Panc1 (cell line): Measurements from ENCODE around the gene KRT76. TPM values are rescaled to one million over a fixed set of nuclear protein-coding genes. Genes with fewer than 3 reads are reported as not detected.

ENCODE experiments used
- ATAC-seq: fragments of 200-7000 bp; cut with Tn5 transposase; 2 replicates; pipeline ENCODE4 v1.9.1; 2020; ENCODE audit warnings: mild to moderate bottlenecking, moderate library complexity
- BruUV-seq: library from RNA; stranded (reverse); fragments of 400-500 nt; replicated peaks from 2 replicates; lab custom pipeline; 2021; lab: Mats Ljungman, UMichigan
- CTCF ChIA-PET: fragments of 300-600 bp; sonication (Branson Sonifier 250); formaldehyde crosslinking; loops from one replicate; lab custom pipeline; 2022; ENCODE audit warnings: antibody characterized with exemption; lab: Charles Lee
- POLR2A ChIA-PET: fragments of 300-600 bp; sonication (Branson Sonifier 250); formaldehyde crosslinking; loops from one replicate; lab custom pipeline; 2022; ENCODE audit warnings: antibody characterized with exemption; lab: Charles Lee
- DNase-seq: peaks from one replicate; pipeline ENCODE4 v3.0.0-alpha.2; 2010; ENCODE audit warnings: low read depth, low spot score
- H3K27ac ChIP-seq: 2 replicates; pipeline ENCODE4 v1.5.1; 2011; ENCODE audit warnings: mild to moderate bottlenecking, low read length, inconsistent platforms
- H3K27me3 ChIP-seq: fragments of 200-500 bp; sonication (Bioruptor generic); 2 replicates; pipeline ENCODE4 v1.6.0; 2014; ENCODE audit warnings: low read length, inconsistent platforms; ENCODE audit not compliant: control insufficient read depth, insufficient read depth
- H3K36me3 ChIP-seq: fragments of 200-500 bp; sonication (Bioruptor generic); 2 replicates; pipeline ENCODE4 v1.5.1; 2014; ENCODE audit warnings: inconsistent platforms, mild to moderate bottlenecking, low read length, moderate library complexity; ENCODE audit not compliant: control insufficient read depth, insufficient read depth
- H3K4me1 ChIP-seq: 2 replicates; pipeline ENCODE4 v1.5.1; 2011; ENCODE audit warnings: inconsistent platforms, mild to moderate bottlenecking, low read length, moderate library complexity; ENCODE audit not compliant: control insufficient read depth, insufficient read depth
- H3K4me3 ChIP-seq, 2 experiments: 2 replicates each; pipeline ENCODE4 v1.5.1; 2011 to 2012; ENCODE audit warnings: low read depth in 2 of 2, low read length in 2 of 2, mild to moderate bottlenecking in 2 of 2, inconsistent platforms in 1 of 2, moderate library complexity in 1 of 2
- H3K9me3 ChIP-seq: fragments of 200-500 bp; sonication (Bioruptor generic); 2 replicates; pipeline ENCODE4 v1.5.1; 2014; ENCODE audit warnings: low read depth, mild to moderate bottlenecking, inconsistent platforms, low read length, moderate library complexity; ENCODE audit not compliant: control insufficient read depth, insufficient read depth
- POLR2AphosphoS5 ChIP-seq: IDR thresholded peaks from 2 replicates; pipeline ENCODE4 v1.6.1; 2012; ENCODE audit warnings: mild to moderate bottlenecking, low read depth, low read length, moderate library complexity
- SIN3A ChIP-seq: IDR thresholded peaks from 2 replicates; pipeline ENCODE4 v1.6.1; 2012; ENCODE audit warnings: low read depth, mild to moderate bottlenecking, low read length, moderate library complexity, borderline replicate concordance; ENCODE audit not compliant: insufficient read depth
- TCF7L2 ChIP-seq: IDR thresholded peaks from 2 replicates; pipeline ENCODE4 v1.6.1; 2011; ENCODE audit warnings: mild to moderate bottlenecking, low read depth, low read length, inconsistent platforms
- in situ Hi-C: cut with HindIII; loops from 2 replicates; pipeline ENCODE4 v1.10.0; 2016; ENCODE audit warnings: low sequenced_read_pairs, low pct_unique_long_range_greater_than_20kb
- intact Hi-C: fragments of 100-400 bp; cut with micrococcal nuclease; formaldehyde crosslinking; loops from one replicate; pipeline ENCODE4 v1.10.0; 2022; ENCODE audit not compliant: unreplicated experiment
- total RNA-seq: library from RNA; stranded (reverse); gene quantifications from one replicate; pipeline ENCODE4 v1.2.1, GENCODE V29; 2021; ENCODE audit not compliant: unreplicated experiment
- TF ChIP-seq, protein P1 (sequence below), 2 experiments: IDR thresholded peaks; 2 replicates each; pipeline ENCODE4 v1.6.1; 2011 to 2012; ENCODE audit warnings: low read depth in 2 of 2, control low read depth in 1 of 2, low read length in 1 of 2, mild to moderate bottlenecking in 1 of 2, moderate library complexity in 1 of 2; ENCODE audit not compliant: insufficient read depth in 1 of 2
- TF ChIP-seq, protein P2 (sequence below): fragments of 450-650 bp; IDR thresholded peaks from 2 replicates; pipeline ENCODE4 v1.5.1; 2017; ENCODE audit warnings: mild to moderate bottlenecking

The KRT76 gene
- total RNA-seq, 1 experiment from 2014 or later: not detected

DNA sequence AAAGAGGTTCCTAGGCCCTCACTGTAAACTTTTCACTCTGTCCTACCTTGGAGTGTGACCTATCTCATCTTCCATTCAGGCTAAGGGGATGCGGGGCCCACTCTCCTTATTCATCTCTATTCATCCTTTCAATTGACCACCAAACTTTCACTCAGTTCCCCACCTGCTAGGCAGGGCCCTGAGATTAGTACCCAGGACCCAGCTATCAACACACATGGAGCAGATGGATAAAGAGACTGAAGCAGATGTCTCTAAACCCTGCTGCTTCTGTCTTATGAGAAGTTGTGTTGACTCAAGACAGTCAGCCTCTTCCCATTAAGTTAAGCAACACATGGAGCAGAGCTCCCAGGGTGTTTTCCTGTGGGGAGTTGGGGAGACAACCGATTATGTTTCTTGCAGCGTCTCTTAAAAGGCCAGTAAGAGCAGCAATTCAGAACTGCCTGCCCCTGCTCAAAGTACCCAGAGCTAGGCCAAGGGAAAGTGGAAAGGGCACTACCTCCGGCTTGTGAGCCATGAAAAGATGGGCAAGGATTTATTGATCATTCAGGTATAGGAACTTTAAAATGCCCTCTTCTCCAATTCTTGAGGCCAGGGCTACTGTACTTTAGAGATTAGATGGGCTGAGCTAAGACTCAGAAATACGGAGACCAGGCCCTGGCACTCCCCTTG lies 10.7 kb downstream of the KRT76 start:
- BruUV-seq: no TSS peak
- Histone ChIP-seq H3K36me3 (no peaks in the 10 kb centered on the region), H3K4me1 (no peaks in the 10 kb centered on the region), H3K27ac (no peak overlapping the region), H3K4me3 (no peak overlapping the region), H3K9me3 (0 out of 2 replicates have a peak, but pooled peaks cover 7% of the 10 kb centered on the region), H3K27me3 (peaks cover 4% of the 10 kb centered on the region)
- no peak for ATAC-seq
- DNase-seq: no peak
- CTCF ChIA-PET: no interaction called here
- TF ChIP-seq TCF7L2: no peak
- no peak for TF ChIP-seq SIN3A
- TF ChIP-seq, protein P1, sequence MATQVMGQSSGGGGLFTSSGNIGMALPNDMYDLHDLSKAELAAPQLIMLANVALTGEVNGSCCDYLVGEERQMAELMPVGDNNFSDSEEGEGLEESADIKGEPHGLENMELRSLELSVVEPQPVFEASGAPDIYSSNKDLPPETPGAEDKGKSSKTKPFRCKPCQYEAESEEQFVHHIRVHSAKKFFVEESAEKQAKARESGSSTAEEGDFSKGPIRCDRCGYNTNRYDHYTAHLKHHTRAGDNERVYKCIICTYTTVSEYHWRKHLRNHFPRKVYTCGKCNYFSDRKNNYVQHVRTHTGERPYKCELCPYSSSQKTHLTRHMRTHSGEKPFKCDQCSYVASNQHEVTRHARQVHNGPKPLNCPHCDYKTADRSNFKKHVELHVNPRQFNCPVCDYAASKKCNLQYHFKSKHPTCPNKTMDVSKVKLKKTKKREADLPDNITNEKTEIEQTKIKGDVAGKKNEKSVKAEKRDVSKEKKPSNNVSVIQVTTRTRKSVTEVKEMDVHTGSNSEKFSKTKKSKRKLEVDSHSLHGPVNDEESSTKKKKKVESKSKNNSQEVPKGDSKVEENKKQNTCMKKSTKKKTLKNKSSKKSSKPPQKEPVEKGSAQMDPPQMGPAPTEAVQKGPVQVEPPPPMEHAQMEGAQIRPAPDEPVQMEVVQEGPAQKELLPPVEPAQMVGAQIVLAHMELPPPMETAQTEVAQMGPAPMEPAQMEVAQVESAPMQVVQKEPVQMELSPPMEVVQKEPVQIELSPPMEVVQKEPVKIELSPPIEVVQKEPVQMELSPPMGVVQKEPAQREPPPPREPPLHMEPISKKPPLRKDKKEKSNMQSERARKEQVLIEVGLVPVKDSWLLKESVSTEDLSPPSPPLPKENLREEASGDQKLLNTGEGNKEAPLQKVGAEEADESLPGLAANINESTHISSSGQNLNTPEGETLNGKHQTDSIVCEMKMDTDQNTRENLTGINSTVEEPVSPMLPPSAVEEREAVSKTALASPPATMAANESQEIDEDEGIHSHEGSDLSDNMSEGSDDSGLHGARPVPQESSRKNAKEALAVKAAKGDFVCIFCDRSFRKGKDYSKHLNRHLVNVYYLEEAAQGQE (IDR thresholded peaks at IDR 0.05; ENCODE audit: insufficient read depth in 1 of 2, low read depth in 2 of 2, low read length in 1 of 2): no peak
- no peak for TF ChIP-seq POLR2AphosphoS5
- TF ChIP-seq, protein P2, sequence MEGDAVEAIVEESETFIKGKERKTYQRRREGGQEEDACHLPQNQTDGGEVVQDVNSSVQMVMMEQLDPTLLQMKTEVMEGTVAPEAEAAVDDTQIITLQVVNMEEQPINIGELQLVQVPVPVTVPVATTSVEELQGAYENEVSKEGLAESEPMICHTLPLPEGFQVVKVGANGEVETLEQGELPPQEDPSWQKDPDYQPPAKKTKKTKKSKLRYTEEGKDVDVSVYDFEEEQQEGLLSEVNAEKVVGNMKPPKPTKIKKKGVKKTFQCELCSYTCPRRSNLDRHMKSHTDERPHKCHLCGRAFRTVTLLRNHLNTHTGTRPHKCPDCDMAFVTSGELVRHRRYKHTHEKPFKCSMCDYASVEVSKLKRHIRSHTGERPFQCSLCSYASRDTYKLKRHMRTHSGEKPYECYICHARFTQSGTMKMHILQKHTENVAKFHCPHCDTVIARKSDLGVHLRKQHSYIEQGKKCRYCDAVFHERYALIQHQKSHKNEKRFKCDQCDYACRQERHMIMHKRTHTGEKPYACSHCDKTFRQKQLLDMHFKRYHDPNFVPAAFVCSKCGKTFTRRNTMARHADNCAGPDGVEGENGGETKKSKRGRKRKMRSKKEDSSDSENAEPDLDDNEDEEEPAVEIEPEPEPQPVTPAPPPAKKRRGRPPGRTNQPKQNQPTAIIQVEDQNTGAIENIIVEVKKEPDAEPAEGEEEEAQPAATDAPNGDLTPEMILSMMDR: no peak
- in situ Hi-C loops: no loop called here
- intact Hi-C loops: no loop called here
- POLR2A ChIA-PET: no interaction called here

DNA sequence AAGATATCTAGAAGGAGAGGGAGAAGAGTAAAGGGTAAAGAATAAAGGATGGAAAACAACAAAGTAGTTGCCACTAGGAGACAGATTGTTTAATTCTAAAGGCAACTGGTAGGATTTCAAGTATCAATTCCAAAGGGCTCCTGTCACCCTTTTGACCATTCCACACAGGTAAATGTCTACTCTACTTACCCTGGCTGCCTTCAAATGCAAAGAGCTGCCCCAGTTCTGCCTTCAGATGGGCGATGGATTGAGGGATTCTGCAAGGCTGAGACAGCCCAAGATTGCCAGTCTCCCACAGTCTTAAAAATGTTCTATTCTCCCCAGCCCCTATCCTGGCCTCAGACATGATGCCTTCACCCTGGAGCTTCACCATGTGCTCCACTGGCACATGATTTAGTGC lies 11.4 kb downstream of the KRT76 start:
- H3K9me3 ChIP-seq: 0 out of 2 replicates have a peak, but pooled peaks cover 7% of the 10 kb centered on the region
- H3K27me3 ChIP-seq: peaks cover 4% of the 10 kb centered on the region
- intact Hi-C loops: no loop called here
- ChIA-PET POLR2A (no interaction called here), CTCF (interaction anchor here (0.6 kb wide), 1 partner anchor 630 kb away, joined by 3 read pairs; no protein-coding TSS in a partner anchor)
- BruUV-seq: no TSS peak
- in situ Hi-C loops: no loop called here
- no peak overlapping the region for H3K4me3 ChIP-seq
- no peaks in the 10 kb centered on the region for H3K4me1 ChIP-seq
- no peaks in the 10 kb centered on the region for H3K36me3 ChIP-seq
- TF ChIP-seq, protein P2: no peak
- TF ChIP-seq SIN3A (no peak), POLR2AphosphoS5 (no peak), TCF7L2 (no peak)
- TF ChIP-seq, protein P1 (IDR thresholded peaks at IDR 0.05; ENCODE audit: insufficient read depth in 1 of 2, low read depth in 2 of 2, low read length in 1 of 2): no peak
- ATAC-seq (no peak), DNase-seq (no peak)
- no peak overlapping the region for H3K27ac ChIP-seq
